ENCODE results near the gene CHI3L2. TPM values are rescaled to one million over a fixed set of nuclear protein-coding genes. Genes with fewer than 3 reads are reported as not detected.
A peak's percentile ranks its signal among the peaks of the same experiment; 100 is the strongest.

CHI3L2 gene
- total RNA-seq, 1 experiment from 2014 or later: 0.61 TPM

DNA sequence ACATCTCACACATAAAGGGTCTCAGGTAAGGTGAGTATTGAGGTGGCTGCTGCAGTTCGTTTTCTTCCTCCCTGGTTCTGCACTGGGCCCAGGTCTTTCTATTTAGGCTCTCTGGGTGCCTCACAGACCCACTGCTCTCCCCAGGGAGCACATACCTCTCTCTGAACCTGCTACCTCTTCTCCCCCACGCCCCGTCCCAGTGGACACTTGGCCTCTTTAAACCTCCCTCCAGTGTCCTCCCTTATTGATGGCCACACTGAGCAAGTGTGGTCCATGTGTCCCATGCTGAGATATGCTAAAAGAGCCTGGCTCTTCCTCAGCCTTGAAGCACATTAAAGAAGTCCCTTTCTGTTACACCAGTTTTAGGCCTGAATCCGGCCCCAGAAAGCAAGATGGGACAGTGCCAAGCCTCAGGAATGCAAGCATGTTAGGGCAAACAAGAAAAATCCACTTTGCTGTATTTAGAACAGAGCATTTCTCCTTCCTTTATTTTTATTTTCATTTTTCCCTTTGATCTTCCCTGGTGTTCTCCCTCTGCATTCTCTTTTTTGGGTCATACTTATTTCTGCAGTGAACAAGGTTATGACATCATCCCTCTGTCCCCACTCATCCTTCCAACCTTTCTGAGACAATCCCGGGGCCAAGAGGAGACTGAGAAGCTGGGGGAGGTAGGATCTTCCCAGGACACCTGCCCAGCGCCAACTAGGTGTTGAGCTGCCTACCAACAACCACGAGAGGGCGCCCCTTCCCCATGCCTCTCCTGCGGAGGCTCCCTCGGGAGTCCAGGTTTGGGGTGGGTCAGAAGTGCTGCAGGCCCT lies 5.0 kb upstream of the CHI3L2 start (continued):
- TF ChIP-seq SP1 (CRISPR knock-in tag; conservative IDR thresholded peaks at IDR 0.05): peak; percentile 33; the same call in 1 of the 2 replicates
- TF ChIP-seq, protein P1, sequence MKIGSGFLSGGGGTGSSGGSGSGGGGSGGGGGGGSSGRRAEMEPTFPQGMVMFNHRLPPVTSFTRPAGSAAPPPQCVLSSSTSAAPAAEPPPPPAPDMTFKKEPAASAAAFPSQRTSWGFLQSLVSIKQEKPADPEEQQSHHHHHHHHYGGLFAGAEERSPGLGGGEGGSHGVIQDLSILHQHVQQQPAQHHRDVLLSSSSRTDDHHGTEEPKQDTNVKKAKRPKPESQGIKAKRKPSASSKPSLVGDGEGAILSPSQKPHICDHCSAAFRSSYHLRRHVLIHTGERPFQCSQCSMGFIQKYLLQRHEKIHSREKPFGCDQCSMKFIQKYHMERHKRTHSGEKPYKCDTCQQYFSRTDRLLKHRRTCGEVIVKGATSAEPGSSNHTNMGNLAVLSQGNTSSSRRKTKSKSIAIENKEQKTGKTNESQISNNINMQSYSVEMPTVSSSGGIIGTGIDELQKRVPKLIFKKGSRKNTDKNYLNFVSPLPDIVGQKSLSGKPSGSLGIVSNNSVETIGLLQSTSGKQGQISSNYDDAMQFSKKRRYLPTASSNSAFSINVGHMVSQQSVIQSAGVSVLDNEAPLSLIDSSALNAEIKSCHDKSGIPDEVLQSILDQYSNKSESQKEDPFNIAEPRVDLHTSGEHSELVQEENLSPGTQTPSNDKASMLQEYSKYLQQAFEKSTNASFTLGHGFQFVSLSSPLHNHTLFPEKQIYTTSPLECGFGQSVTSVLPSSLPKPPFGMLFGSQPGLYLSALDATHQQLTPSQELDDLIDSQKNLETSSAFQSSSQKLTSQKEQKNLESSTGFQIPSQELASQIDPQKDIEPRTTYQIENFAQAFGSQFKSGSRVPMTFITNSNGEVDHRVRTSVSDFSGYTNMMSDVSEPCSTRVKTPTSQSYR (CRISPR knock-in tag; IDR thresholded peaks at IDR 0.05): no peak

DNA sequence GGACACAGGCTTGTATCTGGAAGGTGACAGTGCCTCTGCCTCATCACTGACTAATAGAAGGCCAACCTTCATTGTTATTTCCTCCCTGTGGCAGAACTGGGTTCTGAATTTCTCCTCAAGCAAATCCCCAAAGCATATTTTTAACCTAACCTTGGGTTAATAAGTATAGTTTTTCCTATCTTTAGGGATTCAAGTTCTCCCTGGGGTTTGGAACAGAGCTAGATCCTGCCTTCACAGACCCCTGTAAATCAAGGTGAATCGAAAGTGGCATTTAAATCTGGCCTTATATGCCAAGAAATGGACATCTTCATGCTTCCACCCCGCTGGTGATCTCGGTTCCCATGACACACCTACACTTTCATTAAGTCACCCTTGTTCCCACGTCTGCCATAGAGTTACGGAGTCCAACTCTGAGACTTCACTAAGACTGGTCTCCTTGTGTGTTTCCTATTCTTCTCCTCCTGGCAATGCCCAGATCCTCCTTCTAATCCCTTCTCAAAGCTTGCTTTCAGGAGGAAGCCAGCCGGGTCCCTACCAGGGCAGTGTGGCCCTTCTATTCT lies 4.3 kb upstream of the CHI3L2 start:
- Mint-ChIP-seq H3K36me3 (no peaks in the 10 kb centered on the region), H3K9me3 (no peaks in the 10 kb centered on the region), H3K4me1 (peaks cover 38% of the 10 kb centered on the region), H3K27me3 (ENCODE audit: low read depth) (no peaks in the 10 kb centered on the region; the same call in none of the 2 replicates), H3K27ac (no peak overlapping the region), H3K4me3 (no peak overlapping the region)
- ChIA-PET POLR2A (no interaction called here), CTCF (interaction anchor here (0.7 to 5.8 kb wide), 22 partner anchors 9 to 284 kb away, joined by 3 to 63 read pairs (median 4); partner anchors contain the start of genes ATP5PB, CEPT1, DRAM2 and WDR77)
- DNase-seq (ENCODE audit: low spot score) (no peak), ATAC-seq (no peak)
- TF ChIP-seq, protein P2, sequence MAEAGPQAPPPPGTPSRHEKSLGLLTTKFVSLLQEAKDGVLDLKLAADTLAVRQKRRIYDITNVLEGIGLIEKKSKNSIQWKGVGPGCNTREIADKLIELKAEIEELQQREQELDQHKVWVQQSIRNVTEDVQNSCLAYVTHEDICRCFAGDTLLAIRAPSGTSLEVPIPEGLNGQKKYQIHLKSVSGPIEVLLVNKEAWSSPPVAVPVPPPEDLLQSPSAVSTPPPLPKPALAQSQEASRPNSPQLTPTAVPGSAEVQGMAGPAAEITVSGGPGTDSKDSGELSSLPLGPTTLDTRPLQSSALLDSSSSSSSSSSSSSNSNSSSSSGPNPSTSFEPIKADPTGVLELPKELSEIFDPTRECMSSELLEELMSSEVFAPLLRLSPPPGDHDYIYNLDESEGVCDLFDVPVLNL (CRISPR knock-in tag; IDR thresholded peaks at IDR 0.05; ENCODE audit: borderline replicate concordance, low read depth): no peak
- TF ChIP-seq, protein P3, sequence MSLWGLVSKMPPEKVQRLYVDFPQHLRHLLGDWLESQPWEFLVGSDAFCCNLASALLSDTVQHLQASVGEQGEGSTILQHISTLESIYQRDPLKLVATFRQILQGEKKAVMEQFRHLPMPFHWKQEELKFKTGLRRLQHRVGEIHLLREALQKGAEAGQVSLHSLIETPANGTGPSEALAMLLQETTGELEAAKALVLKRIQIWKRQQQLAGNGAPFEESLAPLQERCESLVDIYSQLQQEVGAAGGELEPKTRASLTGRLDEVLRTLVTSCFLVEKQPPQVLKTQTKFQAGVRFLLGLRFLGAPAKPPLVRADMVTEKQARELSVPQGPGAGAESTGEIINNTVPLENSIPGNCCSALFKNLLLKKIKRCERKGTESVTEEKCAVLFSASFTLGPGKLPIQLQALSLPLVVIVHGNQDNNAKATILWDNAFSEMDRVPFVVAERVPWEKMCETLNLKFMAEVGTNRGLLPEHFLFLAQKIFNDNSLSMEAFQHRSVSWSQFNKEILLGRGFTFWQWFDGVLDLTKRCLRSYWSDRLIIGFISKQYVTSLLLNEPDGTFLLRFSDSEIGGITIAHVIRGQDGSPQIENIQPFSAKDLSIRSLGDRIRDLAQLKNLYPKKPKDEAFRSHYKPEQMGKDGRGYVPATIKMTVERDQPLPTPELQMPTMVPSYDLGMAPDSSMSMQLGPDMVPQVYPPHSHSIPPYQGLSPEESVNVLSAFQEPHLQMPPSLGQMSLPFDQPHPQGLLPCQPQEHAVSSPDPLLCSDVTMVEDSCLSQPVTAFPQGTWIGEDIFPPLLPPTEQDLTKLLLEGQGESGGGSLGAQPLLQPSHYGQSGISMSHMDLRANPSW (CRISPR knock-in tag; conservative IDR thresholded peaks at IDR 0.05; ENCODE audit: low read depth): no peak
- TF ChIP-seq, protein P4, sequence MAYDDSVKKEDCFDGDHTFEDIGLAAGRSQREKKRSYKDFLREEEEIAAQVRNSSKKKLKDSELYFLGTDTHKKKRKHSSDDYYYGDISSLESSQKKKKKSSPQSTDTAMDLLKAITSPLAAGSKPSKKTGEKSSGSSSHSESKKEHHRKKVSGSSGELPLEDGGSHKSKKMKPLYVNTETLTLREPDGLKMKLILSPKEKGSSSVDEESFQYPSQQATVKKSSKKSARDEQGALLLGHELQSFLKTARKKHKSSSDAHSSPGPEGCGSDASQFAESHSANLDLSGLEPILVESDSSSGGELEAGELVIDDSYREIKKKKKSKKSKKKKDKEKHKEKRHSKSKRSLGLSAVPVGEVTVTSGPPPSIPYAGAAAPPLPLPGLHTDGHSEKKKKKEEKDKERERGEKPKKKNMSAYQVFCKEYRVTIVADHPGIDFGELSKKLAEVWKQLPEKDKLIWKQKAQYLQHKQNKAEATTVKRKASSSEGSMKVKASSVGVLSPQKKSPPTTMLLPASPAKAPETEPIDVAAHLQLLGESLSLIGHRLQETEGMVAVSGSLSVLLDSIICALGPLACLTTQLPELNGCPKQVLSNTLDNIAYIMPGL (CRISPR knock-in tag; IDR thresholded peaks at IDR 0.05): no peak
- TF ChIP-seq ATF1 (CRISPR knock-in tag; IDR thresholded peaks at IDR 0.05) (no peak), ZNF396 (CRISPR knock-in tag; IDR thresholded peaks at IDR 0.05; ENCODE audit: borderline replicate concordance) (no peak), CREB1 (CRISPR knock-in tag; IDR thresholded peaks at IDR 0.05) (no peak), ZNF263 (CRISPR knock-in tag; IDR thresholded peaks at IDR 0.05; ENCODE audit: low read depth) (no peak), JAZF1 (CRISPR knock-in tag; IDR thresholded peaks at IDR 0.05) (no peak), NFYB (CRISPR knock-in tag; conservative IDR thresholded peaks at IDR 0.05; ENCODE audit: low read depth) (no peak)
- TF ChIP-seq, protein P5, sequence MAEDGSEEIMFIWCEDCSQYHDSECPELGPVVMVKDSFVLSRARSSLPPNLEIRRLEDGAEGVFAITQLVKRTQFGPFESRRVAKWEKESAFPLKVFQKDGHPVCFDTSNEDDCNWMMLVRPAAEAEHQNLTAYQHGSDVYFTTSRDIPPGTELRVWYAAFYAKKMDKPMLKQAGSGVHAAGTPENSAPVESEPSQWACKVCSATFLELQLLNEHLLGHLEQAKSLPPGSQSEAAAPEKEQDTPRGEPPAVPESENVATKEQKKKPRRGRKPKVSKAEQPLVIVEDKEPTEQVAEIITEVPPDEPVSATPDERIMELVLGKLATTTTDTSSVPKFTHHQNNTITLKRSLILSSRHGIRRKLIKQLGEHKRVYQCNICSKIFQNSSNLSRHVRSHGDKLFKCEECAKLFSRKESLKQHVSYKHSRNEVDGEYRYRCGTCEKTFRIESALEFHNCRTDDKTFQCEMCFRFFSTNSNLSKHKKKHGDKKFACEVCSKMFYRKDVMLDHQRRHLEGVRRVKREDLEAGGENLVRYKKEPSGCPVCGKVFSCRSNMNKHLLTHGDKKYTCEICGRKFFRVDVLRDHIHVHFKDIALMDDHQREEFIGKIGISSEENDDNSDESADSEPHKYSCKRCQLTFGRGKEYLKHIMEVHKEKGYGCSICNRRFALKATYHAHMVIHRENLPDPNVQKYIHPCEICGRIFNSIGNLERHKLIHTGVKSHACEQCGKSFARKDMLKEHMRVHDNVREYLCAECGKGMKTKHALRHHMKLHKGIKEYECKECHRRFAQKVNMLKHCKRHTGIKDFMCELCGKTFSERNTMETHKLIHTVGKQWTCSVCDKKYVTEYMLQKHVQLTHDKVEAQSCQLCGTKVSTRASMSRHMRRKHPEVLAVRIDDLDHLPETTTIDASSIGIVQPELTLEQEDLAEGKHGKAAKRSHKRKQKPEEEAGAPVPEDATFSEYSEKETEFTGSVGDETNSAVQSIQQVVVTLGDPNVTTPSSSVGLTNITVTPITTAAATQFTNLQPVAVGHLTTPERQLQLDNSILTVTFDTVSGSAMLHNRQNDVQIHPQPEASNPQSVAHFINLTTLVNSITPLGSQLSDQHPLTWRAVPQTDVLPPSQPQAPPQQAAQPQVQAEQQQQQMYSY (CRISPR knock-in tag; IDR thresholded peaks at IDR 0.05): no peak
- TF ChIP-seq, protein P6, sequence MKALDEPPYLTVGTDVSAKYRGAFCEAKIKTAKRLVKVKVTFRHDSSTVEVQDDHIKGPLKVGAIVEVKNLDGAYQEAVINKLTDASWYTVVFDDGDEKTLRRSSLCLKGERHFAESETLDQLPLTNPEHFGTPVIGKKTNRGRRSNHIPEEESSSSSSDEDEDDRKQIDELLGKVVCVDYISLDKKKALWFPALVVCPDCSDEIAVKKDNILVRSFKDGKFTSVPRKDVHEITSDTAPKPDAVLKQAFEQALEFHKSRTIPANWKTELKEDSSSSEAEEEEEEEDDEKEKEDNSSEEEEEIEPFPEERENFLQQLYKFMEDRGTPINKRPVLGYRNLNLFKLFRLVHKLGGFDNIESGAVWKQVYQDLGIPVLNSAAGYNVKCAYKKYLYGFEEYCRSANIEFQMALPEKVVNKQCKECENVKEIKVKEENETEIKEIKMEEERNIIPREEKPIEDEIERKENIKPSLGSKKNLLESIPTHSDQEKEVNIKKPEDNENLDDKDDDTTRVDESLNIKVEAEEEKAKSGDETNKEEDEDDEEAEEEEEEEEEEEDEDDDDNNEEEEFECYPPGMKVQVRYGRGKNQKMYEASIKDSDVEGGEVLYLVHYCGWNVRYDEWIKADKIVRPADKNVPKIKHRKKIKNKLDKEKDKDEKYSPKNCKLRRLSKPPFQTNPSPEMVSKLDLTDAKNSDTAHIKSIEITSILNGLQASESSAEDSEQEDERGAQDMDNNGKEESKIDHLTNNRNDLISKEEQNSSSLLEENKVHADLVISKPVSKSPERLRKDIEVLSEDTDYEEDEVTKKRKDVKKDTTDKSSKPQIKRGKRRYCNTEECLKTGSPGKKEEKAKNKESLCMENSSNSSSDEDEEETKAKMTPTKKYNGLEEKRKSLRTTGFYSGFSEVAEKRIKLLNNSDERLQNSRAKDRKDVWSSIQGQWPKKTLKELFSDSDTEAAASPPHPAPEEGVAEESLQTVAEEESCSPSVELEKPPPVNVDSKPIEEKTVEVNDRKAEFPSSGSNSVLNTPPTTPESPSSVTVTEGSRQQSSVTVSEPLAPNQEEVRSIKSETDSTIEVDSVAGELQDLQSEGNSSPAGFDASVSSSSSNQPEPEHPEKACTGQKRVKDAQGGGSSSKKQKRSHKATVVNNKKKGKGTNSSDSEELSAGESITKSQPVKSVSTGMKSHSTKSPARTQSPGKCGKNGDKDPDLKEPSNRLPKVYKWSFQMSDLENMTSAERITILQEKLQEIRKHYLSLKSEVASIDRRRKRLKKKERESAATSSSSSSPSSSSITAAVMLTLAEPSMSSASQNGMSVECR (CRISPR knock-in tag; IDR thresholded peaks at IDR 0.05; ENCODE audit: borderline replicate concordance): no peak
- TF ChIP-seq, protein P7, sequence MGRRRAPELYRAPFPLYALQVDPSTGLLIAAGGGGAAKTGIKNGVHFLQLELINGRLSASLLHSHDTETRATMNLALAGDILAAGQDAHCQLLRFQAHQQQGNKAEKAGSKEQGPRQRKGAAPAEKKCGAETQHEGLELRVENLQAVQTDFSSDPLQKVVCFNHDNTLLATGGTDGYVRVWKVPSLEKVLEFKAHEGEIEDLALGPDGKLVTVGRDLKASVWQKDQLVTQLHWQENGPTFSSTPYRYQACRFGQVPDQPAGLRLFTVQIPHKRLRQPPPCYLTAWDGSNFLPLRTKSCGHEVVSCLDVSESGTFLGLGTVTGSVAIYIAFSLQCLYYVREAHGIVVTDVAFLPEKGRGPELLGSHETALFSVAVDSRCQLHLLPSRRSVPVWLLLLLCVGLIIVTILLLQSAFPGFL (CRISPR knock-in tag; IDR thresholded peaks at IDR 0.05; ENCODE audit: borderline replicate concordance): no peak

Measured in WTC11 (cell line).